AG04449 (cell line): Measurements from ENCODE around the gene UBLCP1.

ENCODE experiments used
- CTCF ChIA-PET: fragments of 350-600 bp; formaldehyde crosslinking; extraction: SDS; loops from one replicate; lab custom pipeline; 2021; ENCODE audit warnings: antibody characterized with exemption; lab: Yijun Ruan, JAX
- POLR2A ChIA-PET: fragments of 400-600, 350-600 bp; formaldehyde crosslinking; extraction: SDS; loops from one replicate; lab custom pipeline; 2020; ENCODE audit warnings: antibody characterized with exemption, inconsistent platforms; lab: Yijun Ruan, JAX
- DNase-seq: peaks from one replicate; pipeline ENCODE4 v3.0.0-alpha.2; 2010; ENCODE audit warnings: low read depth, low spot score
- H3K4me3 ChIP-seq: 2 replicates; pipeline ENCODE4 v1.5.1; 2011; ENCODE audit warnings: low read depth, mild to moderate bottlenecking, control low read depth, low read length
- CTCF ChIP-seq: IDR thresholded peaks from one replicate; pipeline ENCODE4 v1.5.1; 2011; ENCODE audit warnings: mild to moderate bottlenecking, moderate library complexity, low read length, control low read depth, inconsistent platforms; ENCODE audit not compliant: insufficient read depth; ENCODE audit errors: missing control alignments

The UBLCP1 gene

DNA sequence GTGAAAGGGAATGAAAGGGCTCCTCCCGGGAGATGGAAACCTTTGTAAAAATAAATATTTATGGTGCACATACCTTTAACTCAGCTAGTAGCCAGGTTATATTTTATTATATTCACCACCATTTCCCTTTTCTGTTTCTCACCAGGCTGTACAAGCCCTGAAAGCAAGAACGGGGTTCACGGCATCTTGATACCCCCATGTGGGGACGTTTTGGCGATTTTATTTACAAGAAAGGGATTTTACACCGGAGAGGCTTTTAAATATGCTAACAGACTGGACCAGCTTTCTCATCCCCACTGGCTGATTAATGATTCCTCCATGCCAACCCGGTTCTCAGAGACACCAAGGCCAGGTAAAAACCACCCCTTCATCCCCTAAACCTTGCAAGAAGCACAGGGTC, 48.0 kb downstream of the UBLCP1 start:
- ChIA-PET POLR2A (no interaction called here), CTCF (interaction anchor here (1.0 to 2.6 kb wide), 4 partner anchors 9 to 154 kb away, joined by 3 to 9 read pairs (median 6); no protein-coding TSS in a partner anchor)
- H3K4me3 ChIP-seq = no peak overlapping the region
- DNase-seq = no peak
- no peak for TF ChIP-seq CTCF

DNA sequence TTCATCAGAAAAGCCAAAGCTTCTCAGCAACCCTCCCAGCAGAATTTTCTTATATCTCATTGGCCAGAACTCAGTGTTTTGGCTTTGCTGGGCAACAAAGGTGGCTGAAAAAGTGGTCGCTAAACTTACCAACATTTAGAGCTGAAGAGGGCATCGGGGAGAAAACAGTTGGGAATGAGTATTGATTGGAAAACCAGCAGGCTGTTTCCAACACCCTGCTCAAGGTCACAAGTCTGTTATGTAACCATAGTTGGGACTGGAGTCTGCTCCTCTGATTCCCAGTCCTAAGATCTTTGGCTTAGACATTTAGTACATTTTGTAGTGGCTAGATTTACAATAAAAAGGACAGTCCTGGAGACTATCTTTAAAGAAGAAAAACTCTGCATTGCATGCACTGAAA, 50.1 kb downstream of the UBLCP1 start:
- H3K4me3 ChIP-seq = no peak overlapping the region
- TF ChIP-seq CTCF = no peak
- DNase-seq = no peak
- ChIA-PET CTCF (interaction anchor here (0.6 to 1.3 kb wide), 3 partner anchors 22 to 663 kb away, joined by 3 to 4 read pairs (median 3); no protein-coding TSS in a partner anchor), POLR2A (no interaction called here)

DNA sequence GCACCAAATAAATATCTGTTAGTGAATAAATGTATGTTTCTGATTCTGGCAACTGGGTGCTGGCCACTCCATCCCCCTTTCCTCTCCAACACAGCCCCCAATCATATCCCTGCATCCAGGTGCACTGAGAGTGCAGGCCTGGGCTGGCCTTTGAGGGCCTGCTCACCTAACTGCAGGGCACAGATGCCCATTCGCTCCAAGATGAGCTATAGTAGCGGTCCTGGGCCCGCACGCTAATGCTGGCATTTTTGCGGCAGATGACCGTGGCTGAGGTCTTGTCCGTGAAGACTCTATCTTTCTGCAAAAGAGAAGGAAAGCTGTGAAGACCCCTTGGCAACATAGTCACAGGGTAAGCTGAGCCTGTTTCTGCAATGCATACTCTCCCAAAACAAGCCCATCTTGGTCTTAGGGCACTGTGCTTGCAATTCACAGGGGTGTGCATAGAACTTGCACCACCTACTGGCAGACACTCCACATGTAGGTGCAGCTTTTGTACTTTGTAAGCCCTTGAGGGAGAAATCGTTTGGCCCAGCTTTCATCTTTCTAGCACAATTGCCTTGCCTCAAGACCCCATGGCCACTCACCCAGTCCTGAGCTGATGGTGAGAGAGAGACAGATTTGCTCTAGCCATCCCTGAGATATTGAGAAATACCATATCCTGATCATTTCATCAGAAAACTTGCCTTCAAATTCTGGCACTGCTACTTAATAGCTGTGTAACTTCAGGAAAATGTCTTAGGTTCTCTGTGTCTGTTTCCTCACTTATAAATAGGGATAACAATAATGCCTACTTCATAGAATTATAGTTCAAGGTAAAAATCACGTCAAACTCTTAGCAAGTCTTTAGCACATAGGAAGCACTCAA, 53.7 kb downstream of the UBLCP1 start:
- POLR2A ChIA-PET = no interaction called here
- DNase-seq = no peak
- H3K4me3 ChIP-seq = no peak overlapping the region
- CTCF ChIA-PET = interaction anchor here (0.7 to 8.1 kb wide), 30 partner anchors 8 to 671 kb away, joined by 3 to 97 read pairs (median 4); no protein-coding TSS in a partner anchor
- TF ChIP-seq CTCF = peak; percentile 72

DNA sequence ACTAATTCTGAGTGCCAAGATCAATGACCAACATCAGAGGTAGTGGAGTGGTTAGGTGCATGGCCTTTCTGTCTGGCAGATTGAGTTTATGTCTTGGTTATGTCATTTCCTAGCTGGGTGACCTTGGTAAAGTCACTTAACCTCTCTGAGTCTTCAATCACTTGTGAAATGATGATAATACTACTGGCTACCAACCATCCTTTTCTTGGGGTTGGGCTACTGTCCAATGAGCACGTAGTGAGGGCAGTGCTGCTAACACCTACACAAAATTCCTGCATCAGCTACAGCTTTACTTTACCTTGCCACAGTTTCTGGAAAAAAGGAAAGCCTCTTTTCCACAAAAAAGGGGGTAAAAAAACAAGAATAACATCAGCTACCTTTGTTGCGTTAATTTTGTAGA, 54.8 kb downstream of the UBLCP1 start:
- POLR2A ChIA-PET = no interaction called here
- no peak for TF ChIP-seq CTCF
- no peak overlapping the region for H3K4me3 ChIP-seq
- no peak for DNase-seq
- CTCF ChIA-PET = interaction anchor here (1.1 to 8.1 kb wide), 14 partner anchors 8 to 669 kb away, joined by 3 to 97 read pairs (median 4); no protein-coding TSS in a partner anchor

DNA sequence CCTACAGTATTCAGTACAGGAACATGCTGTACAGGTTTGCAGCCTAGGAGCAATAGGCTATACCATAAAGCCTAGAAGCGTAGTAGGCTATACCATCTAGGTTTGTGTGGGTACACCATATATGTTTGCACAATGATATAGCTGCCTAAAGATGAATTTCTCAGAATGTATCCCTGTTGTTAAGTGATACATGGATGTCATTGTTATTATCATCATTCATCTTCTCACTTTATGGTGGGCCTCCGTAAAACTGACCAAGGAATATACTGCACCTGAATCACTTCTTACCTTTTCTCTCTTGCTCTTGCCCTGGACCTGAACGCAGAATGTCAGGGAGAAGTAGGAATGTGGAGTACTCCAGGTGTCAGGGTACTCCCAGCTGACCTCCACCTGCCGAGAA, 55.4 kb downstream of the UBLCP1 start:
- no peak overlapping the region for H3K4me3 ChIP-seq
- TF ChIP-seq CTCF = no peak
- POLR2A ChIA-PET = no interaction called here
- no peak for DNase-seq
- CTCF ChIA-PET = interaction anchor here (2.7 to 8.1 kb wide), 4 partner anchors 7 to 162 kb away, joined by 16 to 97 read pairs (median 38); no protein-coding TSS in a partner anchor

DNA sequence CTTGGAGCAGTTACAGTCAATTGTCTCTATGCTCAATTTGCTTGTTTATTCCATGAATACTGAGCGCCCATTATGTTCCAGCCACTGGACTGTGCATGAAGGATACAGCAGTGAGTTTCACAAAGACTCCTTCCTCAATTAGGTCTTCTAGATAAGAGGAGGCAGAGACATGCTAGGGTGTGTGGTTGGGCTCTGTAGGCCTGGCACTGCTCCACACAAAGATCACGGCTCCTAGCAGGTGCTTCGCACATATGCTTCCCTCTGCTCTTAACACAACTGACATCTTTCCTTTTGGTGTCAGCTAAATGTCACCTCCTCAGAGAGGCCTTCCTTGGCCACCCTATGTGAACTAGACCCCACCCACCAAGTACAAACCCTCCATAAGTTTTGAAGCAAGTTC, 56.3 kb downstream of the UBLCP1 start:
- ChIA-PET POLR2A (no interaction called here), CTCF (interaction anchor here (1.0 to 8.1 kb wide), 4 partner anchors 8 to 668 kb away, joined by 3 to 97 read pairs (median 6); no protein-coding TSS in a partner anchor)
- H3K4me3 ChIP-seq = no peak overlapping the region
- no peak for TF ChIP-seq CTCF
- DNase-seq = no peak
